IMR-90 (cell line): ENCODE data around the gene ABHD2. TPM values are rescaled to one million over a fixed set of nuclear protein-coding genes. Genes with fewer than 3 reads are reported as not detected.

Experiments
- ATAC-seq: fragments of 200-7000 bp; cut with Tn5 transposase; 2 replicates; pipeline ENCODE4 v1.9.1; 2020; ENCODE audit warnings: low read depth, mild to moderate bottlenecking, moderate library complexity
- BruUV-seq: library from RNA; stranded (reverse); fragments of 400-500 nt; replicated peaks from 2 replicates; lab custom pipeline; 2021; lab: Mats Ljungman, UMichigan
- CTCF ChIA-PET: fragments of 300-600 bp; formaldehyde crosslinking; extraction: SDS; loops from one replicate; lab custom pipeline; 2021; ENCODE audit warnings: antibody characterized with exemption; lab: Yijun Ruan, JAX
- POLR2A ChIA-PET: fragments of 300-600 bp; sonication (Branson Sonifier 250); formaldehyde crosslinking; loops from one replicate; lab custom pipeline; 2022; ENCODE audit warnings: antibody characterized with exemption; ENCODE audit not compliant: unreplicated experiment; lab: Charles Lee
- DNase-seq: peaks from one replicate; pipeline ENCODE4 v3.0.0; 2013
- H2AFZ ChIP-seq: replicated peaks from 2 replicates; pipeline ENCODE3; 2013; ENCODE audit warnings: low read length, mild to moderate bottlenecking; ENCODE audit not compliant: poor library complexity
- H2AK5ac ChIP-seq: 2 replicates; pipeline ENCODE4 v1.6.1; 2013; ENCODE audit warnings: low read depth, low read length, inconsistent platforms
- H2AK9ac ChIP-seq: replicated peaks from 2 replicates; pipeline ENCODE3; 2013; ENCODE audit warnings: mild to moderate bottlenecking, low read depth, low read length, moderate library complexity; ENCODE audit not compliant: poor library complexity
- H2BK120ac ChIP-seq: 2 replicates; pipeline ENCODE4 v1.6.1; 2013; ENCODE audit warnings: low read depth, low read length, inconsistent platforms
- H2BK15ac ChIP-seq: 3 replicates; pipeline ENCODE4 v1.6.1; 2013; ENCODE audit warnings: low read depth, low read length, inconsistent platforms
- H2BK20ac ChIP-seq: 2 replicates; pipeline ENCODE4 v1.6.1; 2013; ENCODE audit warnings: low read depth, mild to moderate bottlenecking, inconsistent platforms, low read length, moderate library complexity
- H2BK5ac ChIP-seq: 2 replicates; pipeline ENCODE4 v1.6.1; 2013; ENCODE audit warnings: mild to moderate bottlenecking, low read depth, low read length, inconsistent platforms; ENCODE audit not compliant: poor library complexity, severe bottlenecking
- H3K14ac ChIP-seq: replicated peaks from 2 replicates; pipeline ENCODE4 v1.6.1; 2013; ENCODE audit warnings: low read depth, low read length, inconsistent platforms
- H3K18ac ChIP-seq: 2 replicates; pipeline ENCODE4 v1.6.1; 2013; ENCODE audit warnings: low read depth, low read length, control low read depth
- H3K23ac ChIP-seq: 2 replicates; pipeline ENCODE4 v1.6.1; 2013; ENCODE audit warnings: low read depth, low read length, inconsistent platforms
- H3K27ac ChIP-seq: 2 replicates; pipeline ENCODE4 v1.5.1; 2013; ENCODE audit warnings: mild to moderate bottlenecking, control low read depth, low read length; ENCODE audit not compliant: insufficient read depth
- H3K27me3 ChIP-seq: 2 replicates; pipeline ENCODE4 v1.6.1; 2013; ENCODE audit warnings: low read length; ENCODE audit not compliant: control insufficient read depth, insufficient read depth
- H3K36me3 ChIP-seq: 2 replicates; pipeline ENCODE4 v1.6.1; 2013; ENCODE audit warnings: low read length, mixed read lengths; ENCODE audit not compliant: control insufficient read depth, insufficient read depth
- H3K4ac ChIP-seq: 2 replicates; pipeline ENCODE4 v1.6.1; 2013; ENCODE audit warnings: low read depth, low read length, inconsistent platforms
- H3K4me1 ChIP-seq: 2 replicates; pipeline ENCODE4 v1.6.1; 2013; ENCODE audit warnings: low read length, mixed read lengths; ENCODE audit not compliant: control insufficient read depth, insufficient read depth
- H3K4me2 ChIP-seq: 2 replicates; pipeline ENCODE4 v1.6.1; 2013; ENCODE audit warnings: low read depth, mild to moderate bottlenecking, control low read depth, low read length, moderate library complexity
- H3K4me3 ChIP-seq: 2 replicates; pipeline ENCODE4 v1.5.1; 2013; ENCODE audit warnings: low read depth, mild to moderate bottlenecking, control low read depth, low read length, moderate library complexity; ENCODE audit not compliant: insufficient read depth
- H3K56ac ChIP-seq: 2 replicates; pipeline ENCODE4 v1.6.1; 2013; ENCODE audit warnings: low read length, inconsistent platforms; ENCODE audit not compliant: insufficient read depth; ENCODE audit errors: extremely low read depth
- H3K79me1 ChIP-seq, 2 experiments: 2 replicates each; pipeline ENCODE4 v1.6.1; 2013; ENCODE audit warnings: low read length in 2 of 2, inconsistent platforms in 1 of 2, low read depth in 1 of 2
- H3K9ac ChIP-seq: 2 replicates; pipeline ENCODE4 v1.6.1; 2013; ENCODE audit warnings: low read depth, low read length, control low read depth
- H3K9me1 ChIP-seq: 2 replicates; pipeline ENCODE4 v1.6.1; 2013; ENCODE audit warnings: low read length, inconsistent platforms; ENCODE audit not compliant: insufficient read depth
- H3K9me3 ChIP-seq: 2 replicates; pipeline ENCODE4 v1.6.1; 2013; ENCODE audit warnings: low read length; ENCODE audit not compliant: control insufficient read depth, insufficient read depth
- H4K20me1 ChIP-seq: 2 replicates; pipeline ENCODE4 v1.6.1; 2013; ENCODE audit warnings: low read length, inconsistent platforms; ENCODE audit not compliant: insufficient read depth
- H4K5ac ChIP-seq: 2 replicates; pipeline ENCODE4 v1.6.1; 2013; ENCODE audit warnings: mild to moderate bottlenecking, low read depth, low read length, control low read depth
- H4K8ac ChIP-seq, 2 experiments: 2 replicates each; pipeline ENCODE4 v1.6.1; 2013; ENCODE audit warnings: low read depth in 2 of 2, low read length in 2 of 2, control low read depth in 1 of 2, inconsistent platforms in 1 of 2
- H4K91ac ChIP-seq: 2 replicates; pipeline ENCODE4 v1.6.1; 2013; ENCODE audit warnings: low read depth, low read length, inconsistent platforms; ENCODE audit not compliant: insufficient read depth
- MXI1 ChIP-seq: IDR thresholded peaks from 2 replicates; pipeline ENCODE4 v1.6.1; 2012; ENCODE audit warnings: low read depth, mild to moderate bottlenecking, low read length, moderate library complexity, borderline replicate concordance
- WGBS, 2 experiments: methylation state at CpG; one replicate each; pipeline versions ENCODE4 v1.1.5 to v1.1.7; 2013; ENCODE audit warnings: missing lambda C conversion rate in 2 of 2; ENCODE audit not compliant: insufficient read length in 1 of 2; ENCODE audit errors: extremely low coverage in 2 of 2; 5-methylcytosine and 5-hydroxymethylcytosine counted together
- dilution Hi-C: fragments of 300-500 bp; cut with HindIII; formaldehyde crosslinking; loops from one replicate; pipeline ENCODE4 v1.14.3; 2018; ENCODE audit warnings: low sequenced_read_pairs; ENCODE audit not compliant: unreplicated experiment
- in situ Hi-C: fragments of 300-500 bp; cut with MboI; formaldehyde crosslinking; loops from 3 replicates; pipeline ENCODE4 v1.14.3; 2019; ENCODE audit warnings: low sequenced_read_pairs, inconsistent platforms, mixed read lengths
- intact Hi-C: fragments of 100-400 bp; cut with micrococcal nuclease; formaldehyde crosslinking; loops from 2 replicates; pipeline ENCODE4 v1.10.0; 2022
- polyA plus RNA-seq, 3 experiments: library from polyadenylated mRNA; depleted of rRNA; stranded (reverse); fragments of >200 nt; gene quantifications; 2 replicates each; pipeline ENCODE4 v1.2.3, GENCODE V29; 2012; ENCODE audit warnings: low replicate concordance in 1 of 3
- total RNA-seq: library from RNA; depleted of rRNA; stranded (reverse); fragments of >200 nt; gene quantifications from 2 replicates; pipeline ENCODE4 v1.2.3, GENCODE V29; 2012

ABHD2 gene
- total and polyA plus RNA-seq, 2 of the 4 experiments (the other 2 are of a cell fraction): 31.2 to 62.9 TPM

DNA sequence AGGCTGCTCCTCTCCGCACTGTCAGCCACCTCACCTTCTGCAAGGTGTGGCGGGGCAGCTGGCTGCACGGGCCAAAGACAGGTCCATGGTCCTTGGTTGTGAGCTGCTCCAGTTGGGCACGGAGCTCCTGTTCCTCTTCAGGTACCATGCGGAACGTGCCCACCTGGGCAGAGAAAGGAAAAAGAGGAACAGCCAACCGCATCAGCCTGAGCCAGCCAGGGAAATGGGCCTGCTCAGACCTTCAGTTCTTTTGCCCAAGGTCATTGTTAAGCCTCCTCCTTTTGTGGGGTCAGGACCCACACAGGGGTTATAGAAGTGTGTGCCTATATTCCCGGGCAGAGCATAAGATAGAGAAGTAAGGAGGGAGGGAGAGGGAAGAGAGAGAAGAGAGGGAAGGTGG, 130.3 kb downstream of the ABHD2 start:
- no peak overlapping the region for H4K91ac ChIP-seq
- no peak overlapping the region for H3K4me3 ChIP-seq
- no peak overlapping the region for H2AFZ ChIP-seq
- no TSS peak for BruUV-seq
- H3K4me2 ChIP-seq: no peak overlapping the region
- no peak overlapping the region for H3K27ac ChIP-seq
- intact Hi-C loops (no loop called here), dilution Hi-C loops (no loop called here), in situ Hi-C loops (no loop called here)
- H2AK9ac ChIP-seq: no peak overlapping the region
- H4K5ac ChIP-seq: no peak overlapping the region
- H3K9me1 ChIP-seq: no peaks in the 10 kb centered on the region
- CTCF ChIA-PET: interaction anchor here (1.7 kb wide), 1 partner anchor 11 kb away, joined by 5 read pairs; no protein-coding TSS in a partner anchor
- no peaks in the 10 kb centered on the region for H3K79me1 ChIP-seq
- no peak overlapping the region for H3K14ac ChIP-seq
- TF ChIP-seq MXI1: no peak
- no peak overlapping the region for H2BK15ac ChIP-seq
- no peak overlapping the region for H2BK120ac ChIP-seq
- no peak overlapping the region for H3K23ac ChIP-seq
- H2AK5ac ChIP-seq: no peak overlapping the region
- 89% methylated on average over 3 of the region's 8 CpGs; no CpG with 5 or more reads in 1 of the 2 experiments for whole genome bisulfite sequencing, 2 experiments
- no peak overlapping the region for H3K4ac ChIP-seq
- H4K20me1 ChIP-seq: no peaks in the 10 kb centered on the region
- POLR2A ChIA-PET: no interaction called here
- no peak overlapping the region for H3K18ac ChIP-seq
- H4K8ac ChIP-seq: no peak overlapping the region
- no peaks in the 10 kb centered on the region for H3K36me3 ChIP-seq
- ATAC-seq (no peak), DNase-seq (no peak)
- no peaks in the 10 kb centered on the region for H3K9me3 ChIP-seq
- H3K27me3 ChIP-seq: peaks cover 32% of the 10 kb centered on the region
- H2BK20ac ChIP-seq: no peak overlapping the region
- no peak overlapping the region for H3K9ac ChIP-seq
- no peaks in the 10 kb centered on the region for H3K4me1 ChIP-seq
- no peak overlapping the region for H3K56ac ChIP-seq
- no peak overlapping the region for H2BK5ac ChIP-seq
